A673 (cell line): ENCODE measurements around the gene ZFP36L2. TPM values are rescaled to one million over a fixed set of nuclear protein-coding genes. Genes with fewer than 3 reads are reported as not detected.
A peak's percentile ranks its signal among the peaks of the same experiment; 100 is the strongest.

Experiments
- BruUV-seq: library from RNA; stranded (reverse); fragments of 400-500 nt; replicated peaks from 2 replicates; lab custom pipeline; 2021; lab: Mats Ljungman, UMichigan
- CTCF ChIA-PET: fragments of 300-600 bp; sonication (Branson Sonifier 250); formaldehyde crosslinking; loops from one replicate; lab custom pipeline; 2022; ENCODE audit warnings: antibody characterized with exemption; lab: Charles Lee
- POLR2A ChIA-PET: fragments of 300-600 bp; sonication (Branson Sonifier 250); formaldehyde crosslinking; loops from one replicate; lab custom pipeline; 2022; ENCODE audit warnings: antibody characterized with exemption; ENCODE audit not compliant: low non-redundant PET; lab: Charles Lee
- DNase-seq: peaks from one replicate; pipeline ENCODE4 v3.0.0-alpha.2; 2015; ENCODE audit warnings: low spot score
- H3K27ac ChIP-seq: fragments of 200-600 bp; sonication (generic); 2 replicates; pipeline ENCODE4 v1.5.1; 2016; ENCODE audit warnings: mixed run types, low read depth, mild to moderate bottlenecking, mixed read lengths, antibody characterized with exemption, low read length; ENCODE audit not compliant: poor library complexity, severe bottlenecking
- H3K27me3 ChIP-seq: fragments of 200-600 bp; sonication (generic); replicated peaks from 2 replicates; pipeline ENCODE4 v1.6.1; 2017; ENCODE audit warnings: mixed run types, low read depth, mild to moderate bottlenecking, mixed read lengths, antibody characterized with exemption, low read length; ENCODE audit not compliant: insufficient read depth, poor library complexity
- H3K36me3 ChIP-seq: fragments of 200-600 bp; sonication (generic); 2 replicates; pipeline ENCODE4 v1.6.1; 2016; ENCODE audit warnings: mixed run types, mild to moderate bottlenecking, mixed read lengths, antibody characterized with exemption, low read length; ENCODE audit not compliant: insufficient read depth, poor library complexity, severe bottlenecking
- H3K4me1 ChIP-seq: fragments of 200-600 bp; sonication (generic); 2 replicates; pipeline ENCODE4 v1.6.1; 2017; ENCODE audit warnings: mixed run types, mild to moderate bottlenecking, mixed read lengths, antibody characterized with exemption, low read length; ENCODE audit not compliant: insufficient read depth, poor library complexity, severe bottlenecking
- H3K4me3 ChIP-seq: fragments of 200-600 bp; sonication (generic); 2 replicates; pipeline ENCODE4 v1.5.1; 2016; ENCODE audit warnings: low read depth, mixed run types, mild to moderate bottlenecking, mixed read lengths, low read length; ENCODE audit not compliant: poor library complexity, severe bottlenecking
- H3K9me3 ChIP-seq: fragments of 200-600 bp; sonication (generic); 2 replicates; pipeline ENCODE4 v1.6.1; 2016; ENCODE audit warnings: mixed run types, low read depth, mild to moderate bottlenecking, mixed read lengths, antibody characterized with exemption, low read length; ENCODE audit not compliant: poor library complexity, severe bottlenecking
- EZH2 ChIP-seq: fragments of 200-600 bp; sonication (generic); IDR thresholded peaks from 2 replicates; pipeline ENCODE4 v1.6.1; 2017; ENCODE audit warnings: borderline replicate concordance, low read depth, mild to moderate bottlenecking, mixed read lengths, antibody characterized with exemption, low read length; ENCODE audit not compliant: poor library complexity, severe bottlenecking
- intact Hi-C: fragments of 100-400 bp; cut with micrococcal nuclease; formaldehyde crosslinking; loops from one replicate; pipeline ENCODE4 v1.10.0; 2022; ENCODE audit not compliant: unreplicated experiment
- total RNA-seq: library from RNA; stranded (reverse); gene quantifications from 2 replicates; pipeline ENCODE4 v1.2.3, GENCODE V29; 2021
- TF ChIP-seq, protein P1 (sequence below): fragments of 300-800, 200-600 bp; sonication (generic); conservative IDR thresholded peaks from 2 replicates; pipeline ENCODE4 v1.5.1; 2017; ENCODE audit warnings: low read depth, mild to moderate bottlenecking, antibody characterized with exemption, low read length, moderate library complexity, mixed read lengths

Gene ZFP36L2
- total RNA-seq, 1 experiment from 2014 or later: 23.4 TPM

DNA sequence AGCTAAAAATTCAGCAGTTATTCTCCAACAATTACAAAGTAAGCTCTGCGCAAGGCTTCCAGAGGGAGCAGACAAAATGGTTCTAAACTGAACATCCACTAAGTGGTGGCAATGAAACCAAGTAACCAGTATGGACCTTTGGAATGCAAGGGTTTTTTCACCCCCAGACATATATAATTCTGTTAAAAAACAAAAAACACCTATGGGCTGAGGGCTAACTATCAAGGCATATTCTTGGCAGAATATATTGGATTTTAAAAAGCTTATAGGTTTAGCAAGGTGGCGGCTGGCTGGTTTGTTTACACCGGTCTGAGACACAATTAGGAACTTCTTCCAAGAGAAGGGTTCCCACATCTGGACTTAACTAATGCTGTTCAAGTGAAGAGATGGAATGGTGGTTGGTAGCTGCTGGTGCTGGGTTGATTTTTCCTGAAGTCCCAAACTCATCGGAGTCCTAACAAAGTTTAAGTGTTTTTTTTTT, 2.8 kb downstream of the ZFP36L2 start:
- peaks cover 59% of the 10 kb centered on the region for H3K4me1 ChIP-seq
- ChIA-PET CTCF (interaction anchor here (0.7 kb wide), 1 partner anchor 18 kb away, joined by 10 read pairs; no protein-coding TSS in a partner anchor), POLR2A (no interaction called here)
- intact Hi-C loops: loop anchor here (5.0 to 10.0 kb wide), 2 partner anchors 201 to 369 kb away; no protein-coding TSS in a partner anchor
- no peak overlapping the region for H3K27ac ChIP-seq
- TF ChIP-seq, protein P1, sequence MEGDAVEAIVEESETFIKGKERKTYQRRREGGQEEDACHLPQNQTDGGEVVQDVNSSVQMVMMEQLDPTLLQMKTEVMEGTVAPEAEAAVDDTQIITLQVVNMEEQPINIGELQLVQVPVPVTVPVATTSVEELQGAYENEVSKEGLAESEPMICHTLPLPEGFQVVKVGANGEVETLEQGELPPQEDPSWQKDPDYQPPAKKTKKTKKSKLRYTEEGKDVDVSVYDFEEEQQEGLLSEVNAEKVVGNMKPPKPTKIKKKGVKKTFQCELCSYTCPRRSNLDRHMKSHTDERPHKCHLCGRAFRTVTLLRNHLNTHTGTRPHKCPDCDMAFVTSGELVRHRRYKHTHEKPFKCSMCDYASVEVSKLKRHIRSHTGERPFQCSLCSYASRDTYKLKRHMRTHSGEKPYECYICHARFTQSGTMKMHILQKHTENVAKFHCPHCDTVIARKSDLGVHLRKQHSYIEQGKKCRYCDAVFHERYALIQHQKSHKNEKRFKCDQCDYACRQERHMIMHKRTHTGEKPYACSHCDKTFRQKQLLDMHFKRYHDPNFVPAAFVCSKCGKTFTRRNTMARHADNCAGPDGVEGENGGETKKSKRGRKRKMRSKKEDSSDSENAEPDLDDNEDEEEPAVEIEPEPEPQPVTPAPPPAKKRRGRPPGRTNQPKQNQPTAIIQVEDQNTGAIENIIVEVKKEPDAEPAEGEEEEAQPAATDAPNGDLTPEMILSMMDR: no peak
- TF ChIP-seq EZH2: no peak
- H3K27me3 ChIP-seq: no peaks in the 10 kb centered on the region
- BruUV-seq: TSS peak; percentile 33
- H3K9me3 ChIP-seq: no peaks in the 10 kb centered on the region
- peak overlapping the region; percentile 13 for H3K4me3 ChIP-seq
- peaks cover 19% of the 10 kb centered on the region for H3K36me3 ChIP-seq
- no peak for DNase-seq

DNA sequence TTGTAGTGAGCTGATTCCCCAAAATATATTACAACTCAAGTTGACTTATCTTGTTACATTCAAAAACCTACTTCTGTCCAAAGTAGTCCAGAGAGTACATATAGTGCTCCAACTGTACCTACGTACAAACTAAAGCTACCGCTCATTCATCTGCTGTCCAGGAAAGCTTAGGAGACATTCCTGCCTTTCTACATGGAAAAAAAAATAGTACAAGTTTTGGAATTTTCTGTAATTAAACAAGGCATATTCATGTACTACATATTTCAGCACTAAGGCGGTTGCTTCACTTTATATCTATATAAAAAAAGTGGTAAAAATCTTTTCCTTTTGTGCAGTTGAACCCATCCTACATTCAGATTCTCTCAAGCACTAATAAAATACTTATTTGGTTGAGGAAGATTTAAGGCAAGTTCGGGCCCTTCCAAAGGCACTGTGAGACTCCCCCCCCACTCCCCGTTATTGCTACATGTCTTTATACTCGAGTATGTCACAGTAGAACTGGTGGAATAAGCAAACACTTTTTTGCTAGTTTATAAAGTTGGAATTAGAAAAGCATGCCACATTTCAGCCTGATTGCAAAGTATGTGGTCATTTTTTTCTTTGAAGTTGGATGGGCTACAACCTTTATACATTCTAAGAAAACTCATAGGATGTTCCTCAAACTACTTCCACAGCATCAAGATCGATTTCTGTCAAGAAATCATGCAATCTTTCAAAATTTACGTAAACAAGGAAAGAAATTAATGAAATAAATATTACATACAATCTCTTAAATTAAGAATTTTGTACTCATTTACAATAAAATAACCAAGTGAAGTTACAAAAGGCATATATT, 3.7 kb downstream of the ZFP36L2 start:
- H3K4me3 ChIP-seq: no peak overlapping the region
- H3K9me3 ChIP-seq: no peaks in the 10 kb centered on the region
- intact Hi-C loops: loop anchor here (5.0 to 10.0 kb wide), 2 partner anchors 200 to 368 kb away; no protein-coding TSS in a partner anchor
- H3K27ac ChIP-seq: peak overlapping the region; percentile 85
- CTCF ChIA-PET: no interaction called here
- H3K36me3 ChIP-seq: peaks cover 19% of the 10 kb centered on the region
- no peaks in the 10 kb centered on the region for H3K27me3 ChIP-seq
- no TSS peak for BruUV-seq
- POLR2A ChIA-PET: interaction anchor here (0.6 kb wide), 1 partner anchor 387 kb away, joined by 3 read pairs; no protein-coding TSS in a partner anchor
- no peak for TF ChIP-seq EZH2
- TF ChIP-seq, protein P1: no peak
- peaks cover 54% of the 10 kb centered on the region for H3K4me1 ChIP-seq
- no peak for DNase-seq

DNA sequence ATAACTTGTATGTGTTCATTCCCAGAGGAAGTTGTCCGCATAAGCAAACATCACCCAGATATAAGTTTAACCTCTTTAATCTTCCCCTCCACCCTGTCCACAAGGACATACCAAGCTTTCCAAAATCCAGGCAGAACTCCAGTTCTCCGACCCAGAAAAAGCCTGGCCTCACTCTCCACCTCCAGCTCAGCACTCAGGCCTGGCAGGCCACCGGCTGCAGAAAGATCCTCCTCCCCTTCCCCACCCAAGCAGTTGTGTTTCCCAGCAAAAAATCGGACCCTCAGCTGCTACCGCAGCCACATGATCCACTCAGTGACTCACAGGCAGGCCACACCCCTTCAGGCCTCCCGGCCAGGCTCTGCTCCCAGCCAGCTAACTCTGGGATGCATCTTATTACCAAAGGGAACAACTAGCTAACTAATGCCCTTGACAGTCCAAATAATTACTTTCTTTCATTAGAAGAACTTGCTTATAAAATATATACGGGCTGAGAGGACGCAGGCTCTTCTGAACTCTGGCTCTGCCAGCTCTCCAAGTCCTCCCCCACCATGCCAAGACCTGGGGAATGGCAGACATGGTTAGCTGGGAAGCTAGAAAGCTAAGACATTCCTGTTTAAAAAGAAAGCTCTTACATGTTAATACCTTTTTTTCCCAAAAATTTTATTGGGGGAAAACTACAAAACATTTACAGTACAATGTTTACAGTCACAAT, 4.5 kb downstream of the ZFP36L2 start:
- CTCF ChIA-PET: interaction anchor here (0.6 kb wide), 2 partner anchors 19 to 184 kb away, joined by 3 to 4 read pairs; no protein-coding TSS in a partner anchor
- peak; percentile 87 for DNase-seq
- Histone ChIP-seq H3K36me3 (peaks cover 19% of the 10 kb centered on the region), H3K27ac (peak overlapping the region; percentile 85), H3K9me3 (no peaks in the 10 kb centered on the region), H3K4me3 (peak overlapping the region; percentile 18), H3K4me1 (peaks cover 51% of the 10 kb centered on the region), H3K27me3 (no peaks in the 10 kb centered on the region)
- no peak for TF ChIP-seq EZH2
- TF ChIP-seq, protein P1: no peak
- no TSS peak for BruUV-seq
- intact Hi-C loops: loop anchor here (5.0 to 10.0 kb wide), 2 partner anchors 200 to 367 kb away; no protein-coding TSS in a partner anchor
- POLR2A ChIA-PET: interaction anchor here (0.6 to 0.7 kb wide), 3 partner anchors 134 to 546 kb away, joined by 3 to 4 read pairs (median 3); no protein-coding TSS in a partner anchor
